ENCODE measurements around the gene KLHL14. TPM values are rescaled to one million over a fixed set of nuclear protein-coding genes. Genes with fewer than 3 reads are reported as not detected.

Gene KLHL14
- total and polyA plus RNA-seq, 2 of the 13 experiments (the other 11 are each of a cell fraction or from before 2014, with no cell fraction given) = 16.0 to 41.8 TPM

- no peak for TF ChIP-seq KMT2A (CRISPR knock-in tag; IDR thresholded peaks at IDR 0.05)
- TF ChIP-seq CSRNP1 (CRISPR knock-in tag; IDR thresholded peaks at IDR 0.05) = no peak
- TF ChIP-seq ARID5B (CRISPR knock-in tag; IDR thresholded peaks at IDR 0.05) = 0 out of 2 replicates have a peak, but pooled peaks have one; percentile 17
- TF ChIP-seq NBN (conservative IDR thresholded peaks at IDR 0.05) = no peak
- TF ChIP-seq FOSL2 (CRISPR knock-in tag; IDR thresholded peaks at IDR 0.05) = peak; percentile 83
- TF ChIP-seq TGIF2 (CRISPR knock-in tag; IDR thresholded peaks at IDR 0.05) = peak; percentile 78
- no peak for TF ChIP-seq MED8 (CRISPR knock-in tag; IDR thresholded peaks at IDR 0.05; ENCODE audit: insufficient replicate concordance)
- no peak for TF ChIP-seq CREM (IDR thresholded peaks at IDR 0.05)
- no peak for TF ChIP-seq CREM (CRISPR knock-in tag; IDR thresholded peaks at IDR 0.05)
- 0 out of 2 replicates have a peak, but pooled peaks have one; percentile 34 for TF ChIP-seq AKAP8 (CRISPR knock-in tag; IDR thresholded peaks at IDR 0.05)
- no peak for TF ChIP-seq ELF4 (CRISPR knock-in tag; IDR thresholded peaks at IDR 0.05; ENCODE audit: borderline replicate concordance)
- TF ChIP-seq ZNF362 (CRISPR knock-in tag; IDR thresholded peaks at IDR 0.05; ENCODE audit: borderline replicate concordance) = no peak
- TF ChIP-seq YEATS4 (CRISPR knock-in tag; IDR thresholded peaks at IDR 0.05; ENCODE audit: borderline replicate concordance) = no peak
- TF ChIP-seq CBX5 (CRISPR knock-in tag; IDR thresholded peaks at IDR 0.05; ENCODE audit: borderline replicate concordance) = 0 out of 2 replicates have a peak, but pooled peaks have one; percentile 35
Measured at GRCh38 chr18:32777049-32777448, 4.2 kb upstream of the KLHL14 start (continued).

Data from HepG2 (cell line).